GM12878 (cell line): ENCODE measurements around the gene TM9SF4. TPM values are rescaled to one million over a fixed set of nuclear protein-coding genes. Genes with fewer than 3 reads are reported as not detected.

ENCODE experiments used
- ATAC-seq: fragments of 200-7000 bp; cut with Tn5 transposase; 3 replicates; pipeline ENCODE4 v1.9.1; 2020; ENCODE audit warnings: mild to moderate bottlenecking, moderate library complexity
- BruUV-seq: library from RNA; stranded (reverse); fragments of 400-500 nt; replicated peaks from 2 replicates; lab custom pipeline; 2021; lab: Mats Ljungman, UMichigan
- CTCF ChIA-PET: fragments of 300-600 bp; sonication (Branson Sonifier 250); formaldehyde crosslinking; extraction: SDS; loops from one replicate; lab custom pipeline; 2021; ENCODE audit warnings: inconsistent platforms; lab: Yijun Ruan, JAX
- POLR2A ChIA-PET: fragments of 350-600 bp; formaldehyde crosslinking; extraction: SDS; loops from one replicate; lab custom pipeline; 2021; ENCODE audit warnings: inconsistent platforms; lab: Charles Lee
- RAD21 ChIA-PET: fragments of 300-600 bp; sonication (Branson Sonifier 250); formaldehyde crosslinking; loops from one replicate; lab custom pipeline; 2023; ENCODE audit warnings: antibody characterized with exemption; ENCODE audit not compliant: unreplicated experiment; lab: Charles Lee
- SMC1A ChIA-PET: fragments of 300-600 bp; sonication (Branson Sonifier 250); formaldehyde crosslinking; loops from one replicate; lab custom pipeline; 2023; ENCODE audit not compliant: unreplicated experiment, uncharacterized antibody; lab: Charles Lee
- DNase-seq: peaks from one replicate; pipeline ENCODE4 v3.0.0-alpha.2; 2011; ENCODE audit warnings: low read depth, low spot score
- FAIRE-seq: peaks from 3 replicates; lab custom pipeline; 2011; peaks lifted over from hg19 to GRCh38; lab: Jason Lieb, UNC
- H2AFZ ChIP-seq: 2 replicates; pipeline ENCODE4 v1.6.0; 2011; ENCODE audit warnings: low read depth, low read length, control low read depth; ENCODE audit not compliant: control insufficient read depth
- H3K27ac ChIP-seq: 2 replicates; pipeline ENCODE4 v1.5.1; 2011; ENCODE audit warnings: control low read depth; ENCODE audit not compliant: control insufficient read depth, insufficient read depth
- H3K27me3 ChIP-seq, 2 experiments: replicated peaks in 1 of 2; 2 replicates each; pipeline versions ENCODE4 v1.6.0 to v1.6.1; 2011; ENCODE audit warnings: low read length in 1 of 2; ENCODE audit not compliant: control insufficient read depth in 2 of 2, insufficient read depth in 2 of 2
- H3K36me3 ChIP-seq, 2 experiments: 2 replicates each; pipeline ENCODE4 v1.5.1; 2011; ENCODE audit warnings: low read length in 1 of 2; ENCODE audit not compliant: control insufficient read depth in 2 of 2, insufficient read depth in 2 of 2
- H3K4me1 ChIP-seq: 2 replicates; pipeline ENCODE4 v1.6.1; 2011; ENCODE audit warnings: mild to moderate bottlenecking, low read length, moderate library complexity, mixed read lengths; ENCODE audit not compliant: control insufficient read depth, insufficient read depth
- H3K4me2 ChIP-seq: 2 replicates; pipeline ENCODE4 v1.6.0; 2011; ENCODE audit warnings: control low read depth; ENCODE audit not compliant: control insufficient read depth, insufficient read depth
- H3K4me3 ChIP-seq: fragments of 200-600 bp; sonication (generic); 2 replicates; pipeline ENCODE4 v1.5.1; 2016
- H3K79me2 ChIP-seq: 2 replicates; pipeline ENCODE4 v1.6.0; 2011; ENCODE audit warnings: low read length; ENCODE audit not compliant: control insufficient read depth, insufficient read depth
- H3K9ac ChIP-seq: 2 replicates; pipeline ENCODE4 v1.8.0; 2011; ENCODE audit warnings: low read length, control low read depth, mixed read lengths; ENCODE audit not compliant: control insufficient read depth, insufficient read depth
- H3K9me3 ChIP-seq: replicated peaks from 3 replicates; pipeline ENCODE4 v1.5.1; 2011; ENCODE audit warnings: mild to moderate bottlenecking, low read length; ENCODE audit not compliant: control insufficient read depth, insufficient read depth
- H4K20me1 ChIP-seq: 2 replicates; pipeline ENCODE4 v1.6.0; 2011; ENCODE audit not compliant: control insufficient read depth, insufficient read depth
- CEBPB ChIP-seq, 2 experiments: fragments of 150-350 bp in 1 of 2; IDR thresholded peaks; 2 replicates each; pipeline ENCODE4 v1.6.1; 2012 to 2014; ENCODE audit warnings: low read depth in 2 of 2, low read length in 2 of 2, borderline replicate concordance in 1 of 2, inconsistent platforms in 1 of 2
- HDAC2 ChIP-seq: fragments of 200-600 bp; sonication (generic); IDR thresholded peaks from 2 replicates; pipeline ENCODE4 v1.6.1; 2017
- IKZF2 ChIP-seq, 2 experiments: fragments of 450-650 bp; IDR thresholded peaks; 2 replicates each; pipeline ENCODE4 v1.6.1; 2017; ENCODE audit warnings: mild to moderate bottlenecking in 2 of 2, moderate library complexity in 2 of 2
- KAT2A ChIP-seq: conservative IDR thresholded peaks from 2 replicates; pipeline ENCODE4 v1.6.1; 2011; ENCODE audit warnings: low read depth, low read length; ENCODE audit not compliant: control insufficient read depth
- MEF2B ChIP-seq: fragments of 450-650 bp; IDR thresholded peaks from 2 replicates; pipeline ENCODE4 v1.6.1; 2018; ENCODE audit warnings: mild to moderate bottlenecking, moderate library complexity; ENCODE audit not compliant: partially characterized antibody, poor library complexity, severe bottlenecking
- MYC ChIP-seq: IDR thresholded peaks from 2 replicates; pipeline ENCODE4 v1.6.1; 2011; ENCODE audit warnings: mild to moderate bottlenecking, low read length, moderate library complexity, inconsistent platforms; ENCODE audit not compliant: insufficient read depth, insufficient replicate concordance, insufficient read length, severe bottlenecking
- RFX5 ChIP-seq: IDR thresholded peaks from 2 replicates; pipeline ENCODE4 v1.6.1; 2011; ENCODE audit warnings: low read depth, low read length, improper control_type of control experiment
- ZNF622 ChIP-seq: fragments of 450-650 bp; IDR thresholded peaks from 2 replicates; pipeline ENCODE4 v1.6.1; 2017; ENCODE audit warnings: mild to moderate bottlenecking, inconsistent platforms
- WGBS: methylation state at CpG from one replicate; pipeline ENCODE4 v1.1.6; 2016; ENCODE audit warnings: low lambda C conversion rate; ENCODE audit not compliant: insufficient replicate concordance, insufficient coverage; ENCODE audit errors: missing lambda C conversion rate; 5-methylcytosine and 5-hydroxymethylcytosine counted together
- in situ Hi-C: fragments of 300-500 bp; cut with MboI; formaldehyde crosslinking; loops from 9 replicates; pipeline ENCODE4 v1.14.3; 2018; ENCODE audit warnings: mixed read lengths
- intact Hi-C: fragments of 100-400 bp; cut with micrococcal nuclease; formaldehyde crosslinking; loops from one replicate; pipeline ENCODE4 v1.14.2; 2022; ENCODE audit not compliant: unreplicated experiment
- polyA plus RNA-seq, 11 experiments: library from polyadenylated mRNA; depleted of rRNA in 4 of 11; unstranded in 6 of 11; stranded (reverse) in 5 of 11; fragments of >200 nt; fragmentation: Nextera tagmentation in 4 of 11; fragmentation: Illumina TruSeq in 1 of 11; extraction: Ambion mirVana in 4 of 11; extraction: Trizol in 1 of 11; gene quantifications; 1 replicate in 1 of 11; 2 replicates in 10 of 11; pipeline versions ENCODE4 v1.2.1 to v1.2.3, GENCODE V29; 2011 to 2016; ENCODE audit warnings: inconsistent platforms in 2 of 11, missing spikeins in 2 of 11, low read depth in 1 of 11
- total RNA-seq, 4 experiments: library from RNA; depleted of rRNA in 3 of 4; stranded (reverse); fragments of >200 nt in 3 of 4; fragmentation: Illumina TruSeq in 1 of 4; extraction: Trizol in 1 of 4; gene quantifications; 2 replicates each; pipeline versions ENCODE4 v1.2.1 to v1.2.3, GENCODE V29; 2013 to 2021
- TF ChIP-seq, protein P1 (sequence below): fragments of 450-650 bp; IDR thresholded peaks from 2 replicates; pipeline ENCODE4 v1.6.1; 2017; ENCODE audit warnings: borderline replicate concordance
- TF ChIP-seq, protein P2 (sequence below): IDR thresholded peaks from 2 replicates; pipeline ENCODE4 v1.6.1; 2012; ENCODE audit warnings: low read length, inconsistent platforms
- TF ChIP-seq, protein P3 (sequence below): IDR thresholded peaks from 2 replicates; pipeline ENCODE4 v1.6.1; 2012; ENCODE audit warnings: low read depth, low read length, improper control_type of control experiment

Gene TM9SF4
- total and polyA plus RNA-seq, 10 of the 15 experiments (the other 5 are each of a cell fraction or from before 2014, with no cell fraction given): 8.5 to 47.8 (median 24.3) TPM

DNA sequence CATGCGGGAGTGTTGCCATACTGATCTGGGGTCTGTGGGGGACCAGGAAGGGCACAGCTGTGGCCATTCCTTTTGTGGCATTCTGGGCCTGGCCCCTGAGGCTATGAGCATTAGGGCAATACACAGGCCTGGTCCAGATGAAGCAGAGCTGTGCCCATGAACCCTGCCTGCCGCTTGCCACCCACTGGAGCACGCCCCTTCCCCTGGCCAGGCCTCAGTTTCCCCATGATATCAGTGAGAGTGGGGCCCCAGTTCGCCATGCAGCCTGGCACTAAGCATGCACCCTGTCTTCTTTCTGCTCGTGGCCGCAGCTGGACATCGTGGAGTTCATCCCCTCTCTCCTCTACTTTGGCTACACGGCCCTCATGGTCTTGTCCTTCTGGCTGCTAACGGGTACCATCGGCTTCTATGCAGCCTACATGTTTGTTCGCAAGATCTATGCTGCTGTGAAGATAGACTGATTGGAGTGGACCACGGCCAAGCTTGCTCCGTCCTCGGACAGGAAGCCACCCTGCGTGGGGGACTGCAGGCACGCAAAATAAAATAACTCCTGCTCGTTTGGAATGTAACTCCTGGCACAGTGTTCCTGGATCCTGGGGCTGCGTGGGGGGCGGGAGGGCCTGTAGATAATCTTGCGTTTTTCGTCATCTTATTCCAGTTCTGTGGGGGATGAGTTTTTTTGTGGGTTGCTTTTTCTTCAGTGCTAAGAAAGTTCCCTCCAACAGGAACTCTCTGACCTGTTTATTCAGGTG lies 55.6 kb downstream of the TM9SF4 start:
- Histone ChIP-seq H3K79me2 (no peaks in the 10 kb centered on the region), H3K9me3 (no peaks in the 10 kb centered on the region), H3K36me3 (peaks cover 12 to 15% of the 10 kb centered on the region in 2 experiments), H2AFZ (no peak overlapping the region), H3K27ac (no peak overlapping the region), H3K9ac (no peak overlapping the region), H3K4me1 (no peaks in the 10 kb centered on the region), H4K20me1 (no peaks in the 10 kb centered on the region), H3K27me3 (no peaks in the 10 kb centered on the region), H3K4me3 (no peak overlapping the region), H3K4me2 (no peak overlapping the region)
- POLR2A ChIA-PET: interaction anchor here (0.6 kb wide), 1 partner anchor 17 kb away, joined by 3 read pairs; no protein-coding TSS in a partner anchor
- DNase-seq (no peak), FAIRE-seq (no peak), ATAC-seq (no peak)
- SMC1A ChIA-PET: interaction anchor here (0.6 kb wide), 1 partner anchor 326 kb away, joined by 3 read pairs; no protein-coding TSS in a partner anchor
- no TSS peak for BruUV-seq
- CTCF ChIA-PET: no interaction called here
- intact Hi-C loops: no loop called here
- WGBS: 98% methylated on average over 21 of the region's 21 CpGs
- TF ChIP-seq, protein P1, sequence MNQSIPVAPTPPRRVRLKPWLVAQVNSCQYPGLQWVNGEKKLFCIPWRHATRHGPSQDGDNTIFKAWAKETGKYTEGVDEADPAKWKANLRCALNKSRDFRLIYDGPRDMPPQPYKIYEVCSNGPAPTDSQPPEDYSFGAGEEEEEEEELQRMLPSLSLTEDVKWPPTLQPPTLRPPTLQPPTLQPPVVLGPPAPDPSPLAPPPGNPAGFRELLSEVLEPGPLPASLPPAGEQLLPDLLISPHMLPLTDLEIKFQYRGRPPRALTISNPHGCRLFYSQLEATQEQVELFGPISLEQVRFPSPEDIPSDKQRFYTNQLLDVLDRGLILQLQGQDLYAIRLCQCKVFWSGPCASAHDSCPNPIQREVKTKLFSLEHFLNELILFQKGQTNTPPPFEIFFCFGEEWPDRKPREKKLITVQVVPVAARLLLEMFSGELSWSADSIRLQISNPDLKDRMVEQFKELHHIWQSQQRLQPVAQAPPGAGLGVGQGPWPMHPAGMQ: no peak
- TF ChIP-seq MYC (no peak), MEF2B (no peak), CEBPB (IDR thresholded peaks at IDR 0.05; ENCODE audit: borderline replicate concordance in 1 of 2, low read depth in 2 of 2, low read length in 2 of 2) (no peak), HDAC2 (no peak), KAT2A (no peak), RFX5 (no peak), IKZF2 (IDR thresholded peaks at IDR 0.05) (no peak), ZNF622 (no peak)
- TF ChIP-seq, protein P2, sequence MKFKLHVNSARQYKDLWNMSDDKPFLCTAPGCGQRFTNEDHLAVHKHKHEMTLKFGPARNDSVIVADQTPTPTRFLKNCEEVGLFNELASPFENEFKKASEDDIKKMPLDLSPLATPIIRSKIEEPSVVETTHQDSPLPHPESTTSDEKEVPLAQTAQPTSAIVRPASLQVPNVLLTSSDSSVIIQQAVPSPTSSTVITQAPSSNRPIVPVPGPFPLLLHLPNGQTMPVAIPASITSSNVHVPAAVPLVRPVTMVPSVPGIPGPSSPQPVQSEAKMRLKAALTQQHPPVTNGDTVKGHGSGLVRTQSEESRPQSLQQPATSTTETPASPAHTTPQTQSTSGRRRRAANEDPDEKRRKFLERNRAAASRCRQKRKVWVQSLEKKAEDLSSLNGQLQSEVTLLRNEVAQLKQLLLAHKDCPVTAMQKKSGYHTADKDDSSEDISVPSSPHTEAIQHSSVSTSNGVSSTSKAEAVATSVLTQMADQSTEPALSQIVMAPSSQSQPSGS: no peak
- TF ChIP-seq, protein P3, sequence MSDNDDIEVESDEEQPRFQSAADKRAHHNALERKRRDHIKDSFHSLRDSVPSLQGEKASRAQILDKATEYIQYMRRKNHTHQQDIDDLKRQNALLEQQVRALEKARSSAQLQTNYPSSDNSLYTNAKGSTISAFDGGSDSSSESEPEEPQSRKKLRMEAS: no peak
- in situ Hi-C loops: no loop called here
- RAD21 ChIA-PET: no interaction called here
